B cell (primary cell): ENCODE results near the gene FNDC3A. TPM values are rescaled to one million over a fixed set of nuclear protein-coding genes. Genes with fewer than 3 reads are reported as not detected.

ENCODE experiments used
- ATAC-seq: fragments of 200-7000 bp; cut with Tn5 transposase; one replicate; pipeline ENCODE4 v1.10.0; 2021; ENCODE audit warnings: low read depth, mild to moderate bottlenecking, moderate number of reproducible peaks, moderate library complexity
- CTCF ChIA-PET: fragments of 350-600 bp; sonication (Branson Sonifier 250); formaldehyde crosslinking; loops from one replicate; lab custom pipeline; 2021; ENCODE audit warnings: antibody characterized with exemption, inconsistent platforms; lab: Charles Lee
- POLR2A ChIA-PET: fragments of 350-600 bp; sonication (Branson Sonifier 250); formaldehyde crosslinking; loops from one replicate; lab custom pipeline; 2021; ENCODE audit warnings: antibody characterized with exemption; lab: Charles Lee
- DNase-seq: peaks from one replicate; pipeline ENCODE4 v3.0.0; 2013
- H2AFZ ChIP-seq: 2 replicates; pipeline ENCODE4 v1.6.1; 2012; ENCODE audit warnings: mild to moderate bottlenecking, low read depth, low read length; ENCODE audit not compliant: insufficient read depth, poor library complexity, severe bottlenecking
- H3K27ac ChIP-seq, 2 donors: 1 replicate in 1 of 2; 2 replicates in 1 of 2; pipeline ENCODE4 v1.5.1; 2012 to 2013; ENCODE audit warnings: low read length in 2 of 2, mild to moderate bottlenecking in 2 of 2, moderate library complexity in 1 of 2
- H3K27me3 ChIP-seq, 4 experiments: fragments of 200-600 bp in 1 of 4; sonication (generic) in 1 of 4; replicated peaks in 1 of 4; 1 replicate in 2 of 4; 2 replicates in 2 of 4; pipeline versions ENCODE4 v1.6.1 to v1.7.0; 2013 to 2016; ENCODE audit warnings: low read length in 3 of 4, mild to moderate bottlenecking in 2 of 4, mixed read lengths in 1 of 4, moderate library complexity in 1 of 4; ENCODE audit not compliant: insufficient read depth in 4 of 4, control insufficient read depth in 3 of 4; ENCODE audit errors: control extremely low read depth in 1 of 4
- H3K36me3 ChIP-seq, 2 experiments: replicated peaks in 1 of 2; 1 replicate in 1 of 2; 2 replicates in 1 of 2; pipeline versions ENCODE4 v1.6.1 to v1.7.1; 2013; ENCODE audit warnings: low read length in 1 of 2; ENCODE audit not compliant: insufficient read depth in 2 of 2, control insufficient read depth in 1 of 2; ENCODE audit errors: control extremely low read depth in 1 of 2, extremely low read depth in 1 of 2
- H3K4me1 ChIP-seq, 2 donors: fragments of 200-600 bp in 1 of 2; sonication (generic) in 1 of 2; 1 replicate in 1 of 2; 2 replicates in 1 of 2; pipeline versions ENCODE4 v1.5.1 to v1.6.1; 2013 to 2017; ENCODE audit warnings: low read length in 2 of 2; ENCODE audit not compliant: control insufficient read depth in 2 of 2, insufficient read depth in 2 of 2
- H3K4me2 ChIP-seq: replicated peaks from 2 replicates; pipeline ENCODE3; 2012; ENCODE audit warnings: mild to moderate bottlenecking, low read depth, low read length; ENCODE audit not compliant: poor library complexity, severe bottlenecking
- H3K4me3 ChIP-seq, 5 experiments: fragments of 200-600 bp in 1 of 5; sonication (generic) in 1 of 5; 1 replicate in 3 of 5; 2 replicates in 2 of 5; pipeline versions ENCODE4 v1.5.1 to v1.7.0; 2011 to 2016; ENCODE audit warnings: low read length in 4 of 5, mild to moderate bottlenecking in 4 of 5, low read depth in 2 of 5, control low read depth in 1 of 5, moderate library complexity in 1 of 5; ENCODE audit not compliant: insufficient read depth in 1 of 5; ENCODE audit errors: control extremely low read depth in 1 of 5, extremely low read depth in 1 of 5
- H3K79me2 ChIP-seq: fragments of 200-600 bp; sonication (generic); one replicate; pipeline ENCODE4 v1.6.0; 2016; ENCODE audit warnings: low read length; ENCODE audit not compliant: control insufficient read depth, insufficient read depth
- H3K9ac ChIP-seq: fragments of 200-600 bp; sonication (generic); 2 replicates; pipeline ENCODE4 v1.6.1; 2017; ENCODE audit warnings: mild to moderate bottlenecking, low read length, moderate library complexity
- H3K9me3 ChIP-seq, 3 donors: one replicate each; pipeline versions ENCODE4 v1.6.1 to v1.7.1; 2013; ENCODE audit warnings: low read length in 2 of 3; ENCODE audit not compliant: control insufficient read depth in 2 of 3, insufficient read depth in 1 of 3; ENCODE audit errors: control extremely low read depth in 1 of 3
- H4K20me1 ChIP-seq: 2 replicates; pipeline ENCODE4 v1.6.0; 2012; ENCODE audit warnings: mild to moderate bottlenecking, low read length; ENCODE audit not compliant: insufficient read depth, control insufficient read depth, poor library complexity, severe bottlenecking
- H3K27ac Mint-ChIP-seq: one replicate; pipeline ENCODE4 v1.8.0; 2021; ENCODE audit warnings: mixed read lengths
- H3K27me3 Mint-ChIP-seq: one replicate; pipeline ENCODE4 v1.8.0; 2021; ENCODE audit warnings: mixed read lengths
- H3K4me1 Mint-ChIP-seq: one replicate; pipeline ENCODE4 v1.8.0; 2021; ENCODE audit warnings: mixed read lengths
- H3K4me3 Mint-ChIP-seq: one replicate; pipeline ENCODE4 v1.8.0; 2021; ENCODE audit warnings: mixed read lengths
- H3K9me3 Mint-ChIP-seq: one replicate; pipeline ENCODE4 v1.8.0; 2022; ENCODE audit warnings: mixed read lengths; ENCODE audit not compliant: insufficient read depth
- CTCF ChIP-seq: fragments of 200-600 bp; IDR thresholded peaks from one replicate; pipeline ENCODE4 v1.8.0; 2022; ENCODE audit warnings: antibody characterized with exemption, mild to moderate bottlenecking
- EZH2 ChIP-seq: IDR thresholded peaks from 2 replicates; pipeline ENCODE4 v1.6.1; 2012; ENCODE audit warnings: borderline replicate concordance, low read depth, mild to moderate bottlenecking, moderate library complexity, low read length; ENCODE audit not compliant: insufficient read depth, poor library complexity, severe bottlenecking
- WGBS: methylation state at CpG from one replicate; pipeline ENCODE4 v1.1.5; 2013; ENCODE audit warnings: missing lambda C conversion rate; ENCODE audit not compliant: insufficient coverage; 5-methylcytosine and 5-hydroxymethylcytosine counted together
- intact Hi-C: fragments of 100-400 bp; cut with micrococcal nuclease; formaldehyde crosslinking; loops from one replicate; pipeline ENCODE4 v1.10.0; 2022
- polyA plus RNA-seq: library from polyadenylated mRNA; depleted of rRNA; stranded (reverse); fragments of >200 nt; gene quantifications from 2 replicates; pipeline ENCODE4 v1.2.3, GENCODE V29; 2012
- total RNA-seq, 2 donors: library from RNA; stranded (reverse); fragments of 120-200 nt in 1 of 2; gene quantifications; 1 replicate in 1 of 2; 2 replicates in 1 of 2; pipeline versions ENCODE4 v1.2.3 to v1.2.4, GENCODE V29; 2013 to 2022

Gene FNDC3A
- total and polyA plus RNA-seq, 2 donors (not counting 1 experiment from before 2014, with no cell fraction given): 13.5 to 37.1 TPM

DNA sequence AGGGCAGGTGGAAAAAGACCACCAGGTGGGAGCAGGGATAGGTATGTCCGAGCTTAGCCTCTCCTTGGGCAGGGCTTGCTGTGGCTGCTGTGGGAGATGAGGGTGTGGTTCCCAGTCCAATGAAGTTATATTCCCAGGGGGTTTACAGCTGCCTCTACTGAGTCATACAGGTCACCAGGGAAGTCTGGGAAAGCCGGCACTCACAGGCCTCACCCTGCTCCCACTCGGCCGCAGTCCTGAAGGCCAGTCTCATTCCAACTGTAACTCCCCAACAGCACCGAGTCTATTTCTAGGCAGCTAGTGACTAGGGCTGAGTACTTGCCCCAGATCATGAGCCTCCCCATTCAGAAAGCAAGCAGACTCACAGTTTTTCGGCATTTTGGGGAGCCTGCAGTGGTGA, 77.1 kb downstream of the FNDC3A start:
- Mint-ChIP-seq H3K4me3 (no peak overlapping the region), H3K4me1 (peaks cover 5% of the 10 kb centered on the region), H3K27ac (no peak overlapping the region), H3K27me3 (no peaks in the 10 kb centered on the region), H3K9me3 (peaks cover 7% of the 10 kb centered on the region)
- ATAC-seq: no peak
- Histone ChIP-seq H3K9me3 (no peaks in the 10 kb centered on the region), H3K4me2 (no peak overlapping the region), H2AFZ (no peak overlapping the region), H3K9ac (no peak overlapping the region), H3K36me3 (no peaks in the 10 kb centered on the region), H3K4me1 (no peaks in the 10 kb centered on the region), H3K79me2 (peaks cover 42% of the 10 kb centered on the region), H3K27ac (no peak overlapping the region), H3K27me3 (no peaks in the 10 kb centered on the region), H4K20me1 (peaks cover 8% of the 10 kb centered on the region), H3K4me3 (no peak overlapping the region)
- intact Hi-C loops: no loop called here
- ChIA-PET CTCF (no interaction called here), POLR2A (no interaction called here)
- 95% methylated on average over 6 of the region's 6 CpGs for WGBS
- TF ChIP-seq EZH2: no peak
- no peak for DNase-seq

DNA sequence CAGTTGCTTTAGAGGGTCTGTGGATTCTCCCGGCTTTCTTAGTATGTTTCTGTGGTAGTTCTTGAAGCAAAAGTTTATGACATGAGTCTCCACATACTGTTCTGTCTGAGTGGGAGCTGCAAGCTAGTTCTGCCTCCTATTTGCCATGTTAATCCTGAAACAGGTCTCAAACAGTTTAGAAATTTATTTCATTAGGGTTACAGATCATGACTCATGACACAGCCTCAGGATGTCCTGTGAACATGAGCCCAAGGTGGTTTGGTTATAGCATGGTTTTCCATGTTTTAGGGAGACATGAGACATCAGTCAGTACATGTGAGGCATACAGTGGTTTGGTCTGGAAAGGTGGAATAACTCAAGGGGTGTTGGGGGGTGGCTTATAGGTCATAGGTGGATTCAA, 77.5 kb downstream of the FNDC3A start:
- H3K27ac ChIP-seq: no peak overlapping the region
- 100% methylated on average over 1 of the region's 1 CpG for WGBS
- no peak overlapping the region for H3K4me2 ChIP-seq
- no peak for TF ChIP-seq CTCF
- no peak for TF ChIP-seq EZH2
- no peaks in the 10 kb centered on the region for H3K27me3 ChIP-seq
- H4K20me1 ChIP-seq: peaks cover 8% of the 10 kb centered on the region
- no peaks in the 10 kb centered on the region for H3K4me1 ChIP-seq
- DNase-seq (no peak), ATAC-seq (no peak)
- H3K79me2 ChIP-seq: peaks cover 39% of the 10 kb centered on the region
- Mint-ChIP-seq H3K27me3 (no peaks in the 10 kb centered on the region), H3K4me1 (peaks cover 7% of the 10 kb centered on the region), H3K4me3 (no peak overlapping the region), H3K9me3 (peaks cover 7% of the 10 kb centered on the region), H3K27ac (no peak overlapping the region)
- CTCF ChIA-PET: no interaction called here
- H3K36me3 ChIP-seq: no peaks in the 10 kb centered on the region
- H3K9me3 ChIP-seq: no peaks in the 10 kb centered on the region
- intact Hi-C loops: no loop called here
- no peak overlapping the region for H3K9ac ChIP-seq
- H2AFZ ChIP-seq: no peak overlapping the region
- no peak overlapping the region for H3K4me3 ChIP-seq
- POLR2A ChIA-PET: no interaction called here
